ENCODE results near the gene SRA1. TPM values are rescaled to one million over a fixed set of nuclear protein-coding genes. Genes with fewer than 3 reads are reported as not detected.

Gene SRA1
- total and polyA plus RNA-seq, 9 of the 15 experiments (the other 6 are each of a cell fraction or from before 2014, with no cell fraction given), result 24.1 to 47.4 (median 41.3) TPM

- TF ChIP-seq, protein P1, sequence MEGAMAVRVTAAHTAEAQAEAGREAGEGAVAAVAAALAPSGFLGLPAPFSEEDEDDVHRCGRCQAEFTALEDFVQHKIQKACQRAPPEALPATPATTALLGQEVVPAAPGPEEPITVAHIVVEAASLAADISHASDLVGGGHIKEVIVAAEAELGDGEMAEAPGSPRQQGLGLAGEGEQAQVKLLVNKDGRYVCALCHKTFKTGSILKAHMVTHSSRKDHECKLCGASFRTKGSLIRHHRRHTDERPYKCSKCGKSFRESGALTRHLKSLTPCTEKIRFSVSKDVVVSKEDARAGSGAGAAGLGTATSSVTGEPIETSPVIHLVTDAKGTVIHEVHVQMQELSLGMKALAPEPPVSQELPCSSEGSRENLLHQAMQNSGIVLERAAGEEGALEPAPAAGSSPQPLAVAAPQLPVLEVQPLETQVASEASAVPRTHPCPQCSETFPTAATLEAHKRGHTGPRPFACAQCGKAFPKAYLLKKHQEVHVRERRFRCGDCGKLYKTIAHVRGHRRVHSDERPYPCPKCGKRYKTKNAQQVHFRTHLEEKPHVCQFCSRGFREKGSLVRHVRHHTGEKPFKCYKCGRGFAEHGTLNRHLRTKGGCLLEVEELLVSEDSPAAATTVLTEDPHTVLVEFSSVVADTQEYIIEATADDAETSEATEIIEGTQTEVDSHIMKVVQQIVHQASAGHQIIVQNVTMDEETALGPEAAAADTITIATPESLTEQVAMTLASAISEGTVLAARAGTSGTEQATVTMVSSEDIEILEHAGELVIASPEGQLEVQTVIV (CRISPR knock-in tag; IDR thresholded peaks at IDR 0.05; ENCODE audit: borderline replicate concordance), result no peak
- TF ChIP-seq EP400 (IDR thresholded peaks at IDR 0.05), result peak; percentile 98
- no peak for TF ChIP-seq ZNF324 (CRISPR knock-in tag; IDR thresholded peaks at IDR 0.05)
- TF ChIP-seq CSDE1 (IDR thresholded peaks at IDR 0.05), result peak in 1 of 2 experiments; percentile 45; a peak in 1 of 4 replicates
- TF ChIP-seq TAF1 (IDR thresholded peaks at IDR 0.05; ENCODE audit: control insufficient read depth, extremely low read depth, insufficient read depth, low read length, severe bottlenecking), result peak; percentile 95
- no peak; the same call in 1 of the 2 replicates for TF ChIP-seq ZNF274 (IDR thresholded peaks at IDR 0.05; ENCODE audit: borderline replicate concordance, low read depth, low read length)
- TF ChIP-seq, protein P2, sequence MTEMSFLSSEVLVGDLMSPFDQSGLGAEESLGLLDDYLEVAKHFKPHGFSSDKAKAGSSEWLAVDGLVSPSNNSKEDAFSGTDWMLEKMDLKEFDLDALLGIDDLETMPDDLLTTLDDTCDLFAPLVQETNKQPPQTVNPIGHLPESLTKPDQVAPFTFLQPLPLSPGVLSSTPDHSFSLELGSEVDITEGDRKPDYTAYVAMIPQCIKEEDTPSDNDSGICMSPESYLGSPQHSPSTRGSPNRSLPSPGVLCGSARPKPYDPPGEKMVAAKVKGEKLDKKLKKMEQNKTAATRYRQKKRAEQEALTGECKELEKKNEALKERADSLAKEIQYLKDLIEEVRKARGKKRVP (CRISPR knock-in tag; IDR thresholded peaks at IDR 0.05), result no peak
- TF ChIP-seq BHLHE40 (IDR thresholded peaks at IDR 0.05; ENCODE audit: low read length), result peak; percentile 95
- TF ChIP-seq RBM25 (IDR thresholded peaks at IDR 0.05; ENCODE audit: low read depth, low read length, severe bottlenecking), result no peak
- TF ChIP-seq, protein P3, sequence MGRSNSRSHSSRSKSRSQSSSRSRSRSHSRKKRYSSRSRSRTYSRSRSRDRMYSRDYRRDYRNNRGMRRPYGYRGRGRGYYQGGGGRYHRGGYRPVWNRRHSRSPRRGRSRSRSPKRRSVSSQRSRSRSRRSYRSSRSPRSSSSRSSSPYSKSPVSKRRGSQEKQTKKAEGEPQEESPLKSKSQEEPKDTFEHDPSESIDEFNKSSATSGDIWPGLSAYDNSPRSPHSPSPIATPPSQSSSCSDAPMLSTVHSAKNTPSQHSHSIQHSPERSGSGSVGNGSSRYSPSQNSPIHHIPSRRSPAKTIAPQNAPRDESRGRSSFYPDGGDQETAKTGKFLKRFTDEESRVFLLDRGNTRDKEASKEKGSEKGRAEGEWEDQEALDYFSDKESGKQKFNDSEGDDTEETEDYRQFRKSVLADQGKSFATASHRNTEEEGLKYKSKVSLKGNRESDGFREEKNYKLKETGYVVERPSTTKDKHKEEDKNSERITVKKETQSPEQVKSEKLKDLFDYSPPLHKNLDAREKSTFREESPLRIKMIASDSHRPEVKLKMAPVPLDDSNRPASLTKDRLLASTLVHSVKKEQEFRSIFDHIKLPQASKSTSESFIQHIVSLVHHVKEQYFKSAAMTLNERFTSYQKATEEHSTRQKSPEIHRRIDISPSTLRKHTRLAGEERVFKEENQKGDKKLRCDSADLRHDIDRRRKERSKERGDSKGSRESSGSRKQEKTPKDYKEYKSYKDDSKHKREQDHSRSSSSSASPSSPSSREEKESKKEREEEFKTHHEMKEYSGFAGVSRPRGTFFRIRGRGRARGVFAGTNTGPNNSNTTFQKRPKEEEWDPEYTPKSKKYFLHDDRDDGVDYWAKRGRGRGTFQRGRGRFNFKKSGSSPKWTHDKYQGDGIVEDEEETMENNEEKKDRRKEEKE (IDR thresholded peaks at IDR 0.05; ENCODE audit: borderline replicate concordance in 1 of 2, control insufficient read depth in 1 of 2, low read depth in 2 of 2, low read length in 1 of 2), result peak in 1 of 2 experiments; percentile 78; a peak in 1 of 4 replicates
- TF ChIP-seq ZNF766 (CRISPR knock-in tag; conservative IDR thresholded peaks at IDR 0.05), result 0 out of 2 replicates have a peak, but pooled peaks have one; percentile 29
- TF ChIP-seq NR2C1 (IDR thresholded peaks at IDR 0.05), result peak; percentile 92
- peak; percentile 93 for TF ChIP-seq NR2C1 (tag; IDR thresholded peaks at IDR 0.05)
- TF ChIP-seq, protein P4, sequence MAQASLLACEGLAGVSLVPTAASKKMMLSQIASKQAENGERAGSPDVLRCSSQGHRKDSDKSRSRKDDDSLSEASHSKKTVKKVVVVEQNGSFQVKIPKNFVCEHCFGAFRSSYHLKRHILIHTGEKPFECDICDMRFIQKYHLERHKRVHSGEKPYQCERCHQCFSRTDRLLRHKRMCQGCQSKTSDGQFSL (CRISPR knock-in tag; IDR thresholded peaks at IDR 0.05), result peak; percentile 71; the same call in 1 of the 2 replicates
- TF ChIP-seq, protein P4 (tag; IDR thresholded peaks at IDR 0.05), result no peak
- no peak for TF ChIP-seq CBX8 (IDR thresholded peaks at IDR 0.05; ENCODE audit: borderline replicate concordance, extremely low read depth, low read depth, low read length, poor library complexity, severe bottlenecking)
- peak; percentile 26; the same call in 1 of the 2 replicates for TF ChIP-seq DPF2 (IDR thresholded peaks at IDR 0.05)
- TF ChIP-seq SIN3B (IDR thresholded peaks at IDR 0.05; ENCODE audit: low read depth), result peak; percentile 77
- TF ChIP-seq TCF7 (IDR thresholded peaks at IDR 0.05; ENCODE audit: borderline replicate concordance), result peak; percentile 67; the same call in 1 of the 2 replicates
These were observed 7.1 kb upstream of the SRA1 start, which contains the start of the genes APBB3 and SLC35A4 (continued) for GRCh38 chr5:140564196-140565023.
